Endothelial cell (in vitro differentiated cells): Measurements from ENCODE around the gene FBXL20. TPM values are rescaled to one million over a fixed set of nuclear protein-coding genes. Genes with fewer than 3 reads are reported as not detected.
A peak's percentile ranks its signal among the peaks of the same experiment; 100 is the strongest.

Experiments used
- DNase-seq: peaks from one replicate; pipeline ENCODE4 v3.0.0; 2021; ENCODE audit warnings: low spot score
- H3K27ac Mint-ChIP-seq: one replicate; pipeline ENCODE4 v1.8.0; 2021; ENCODE audit warnings: mixed read lengths, inconsistent platforms; ENCODE audit not compliant: unreplicated experiment
- H3K27me3 Mint-ChIP-seq: one replicate; pipeline ENCODE4 v1.8.0; 2021; ENCODE audit warnings: mild to moderate bottlenecking, moderate library complexity, mixed read lengths, inconsistent platforms; ENCODE audit not compliant: unreplicated experiment
- H3K36me3 Mint-ChIP-seq: one replicate; pipeline ENCODE4 v1.8.0; 2021; ENCODE audit warnings: mild to moderate bottlenecking, low read depth, mixed read lengths, inconsistent platforms; ENCODE audit not compliant: unreplicated experiment
- H3K4me1 Mint-ChIP-seq: one replicate; pipeline ENCODE4 v1.8.0; 2021; ENCODE audit warnings: mild to moderate bottlenecking, mixed read lengths, inconsistent platforms; ENCODE audit not compliant: unreplicated experiment
- H3K4me3 Mint-ChIP-seq: one replicate; pipeline ENCODE4 v1.8.0; 2021; ENCODE audit warnings: mild to moderate bottlenecking, mixed read lengths, inconsistent platforms; ENCODE audit not compliant: unreplicated experiment
- H3K9me3 Mint-ChIP-seq: one replicate; pipeline ENCODE4 v1.8.0; 2021; ENCODE audit warnings: mixed read lengths, inconsistent platforms; ENCODE audit not compliant: unreplicated experiment
- long read RNA-seq: library from polyadenylated mRNA; unstranded; transcript quantifications from one replicate; pipeline ENCODE4 v2.0.0, GENCODE V29; 2020; ENCODE audit not compliant: unreplicated experiment
- total RNA-seq: library from RNA; stranded (reverse); fragmentation: NEBNext Ultra II Directional; extraction: Animal tissue kit (Norgen Biotek cat#: 25700); gene quantifications from one replicate; pipeline ENCODE4 v1.2.1, GENCODE V29; 2021; ENCODE audit not compliant: unreplicated experiment
- TF ChIP-seq, protein P1 (sequence below): fragments of 200-600 bp; sonication (generic); IDR thresholded peaks from one replicate; pipeline ENCODE4 v1.5.0; 2021; ENCODE audit warnings: antibody characterized with exemption; ENCODE audit not compliant: unreplicated experiment

Gene FBXL20, protein sequence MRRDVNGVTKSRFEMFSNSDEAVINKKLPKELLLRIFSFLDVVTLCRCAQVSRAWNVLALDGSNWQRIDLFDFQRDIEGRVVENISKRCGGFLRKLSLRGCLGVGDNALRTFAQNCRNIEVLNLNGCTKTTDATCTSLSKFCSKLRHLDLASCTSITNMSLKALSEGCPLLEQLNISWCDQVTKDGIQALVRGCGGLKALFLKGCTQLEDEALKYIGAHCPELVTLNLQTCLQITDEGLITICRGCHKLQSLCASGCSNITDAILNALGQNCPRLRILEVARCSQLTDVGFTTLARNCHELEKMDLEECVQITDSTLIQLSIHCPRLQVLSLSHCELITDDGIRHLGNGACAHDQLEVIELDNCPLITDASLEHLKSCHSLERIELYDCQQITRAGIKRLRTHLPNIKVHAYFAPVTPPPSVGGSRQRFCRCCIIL
- total RNA-seq: 26.6 TPM
- long read RNA-seq, full-length matches to known transcripts: 4 of 6 reads
- long read RNA-seq, partial matches to known transcripts: 0 of 6 reads
- long read RNA-seq, other reads (novel, unspliced or antisense): 2 of 6 reads

DNA sequence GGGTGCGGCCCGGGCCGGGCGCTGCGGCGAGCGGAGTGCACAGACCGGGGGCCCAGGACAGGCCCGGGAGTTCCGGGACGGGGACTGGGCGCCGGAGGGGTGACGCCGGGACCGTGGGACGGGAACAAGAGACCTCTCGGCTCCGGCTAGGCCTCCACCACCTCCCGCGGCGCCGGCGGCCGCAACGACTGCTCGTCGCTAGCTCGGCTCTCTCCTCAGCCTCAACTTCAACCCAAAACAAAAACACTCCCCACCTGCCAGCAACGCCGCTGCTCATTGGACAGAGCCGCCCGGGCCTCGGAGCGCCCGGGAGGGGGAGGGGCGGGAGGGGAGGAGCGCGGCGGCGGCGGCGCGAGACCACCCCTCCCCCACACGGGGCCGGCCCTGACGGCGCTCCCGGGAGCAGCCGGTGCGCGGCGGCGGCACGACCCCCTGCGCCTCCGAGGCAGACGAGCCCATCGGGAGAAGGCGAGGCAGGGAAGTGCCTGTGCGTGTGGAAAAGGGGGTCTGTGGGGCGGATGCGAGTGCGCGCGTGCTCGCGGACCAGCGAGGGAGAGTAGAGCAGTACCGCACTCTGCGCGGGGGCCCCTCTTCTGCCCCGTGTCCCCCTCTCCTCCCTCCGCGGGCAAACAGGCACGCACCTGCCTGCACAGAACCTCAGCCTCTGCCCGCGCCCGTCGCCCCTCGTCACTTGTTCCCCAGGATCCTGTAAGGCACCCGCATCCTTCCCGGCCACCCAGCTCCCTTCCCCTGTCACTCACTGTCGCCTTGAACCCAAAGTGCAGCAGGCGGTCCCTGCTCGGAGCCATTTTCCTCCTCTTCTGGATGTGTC, at the start of gene FBXL20:
FBXL20 (minus strand) TSS at position 215 of the 832 bp plus-strand sequence. CDS start 224 bp downstream, outside the sequence.
- peaks cover 5% of the 10 kb centered on the region for H3K36me3 Mint-ChIP-seq
- H3K4me3 Mint-ChIP-seq: peak within 1 kb of the TSS; percentile 99
- H3K9me3 Mint-ChIP-seq: no peaks in the 10 kb centered on the region
- H3K27ac Mint-ChIP-seq: peak within 1 kb of the TSS; percentile 99
- H3K27me3 Mint-ChIP-seq: peaks cover 10% of the 10 kb centered on the region
- H3K4me1 Mint-ChIP-seq: peaks cover 9% of the 10 kb centered on the region
- peak; percentile 93 for DNase-seq
- TF ChIP-seq, protein P1, sequence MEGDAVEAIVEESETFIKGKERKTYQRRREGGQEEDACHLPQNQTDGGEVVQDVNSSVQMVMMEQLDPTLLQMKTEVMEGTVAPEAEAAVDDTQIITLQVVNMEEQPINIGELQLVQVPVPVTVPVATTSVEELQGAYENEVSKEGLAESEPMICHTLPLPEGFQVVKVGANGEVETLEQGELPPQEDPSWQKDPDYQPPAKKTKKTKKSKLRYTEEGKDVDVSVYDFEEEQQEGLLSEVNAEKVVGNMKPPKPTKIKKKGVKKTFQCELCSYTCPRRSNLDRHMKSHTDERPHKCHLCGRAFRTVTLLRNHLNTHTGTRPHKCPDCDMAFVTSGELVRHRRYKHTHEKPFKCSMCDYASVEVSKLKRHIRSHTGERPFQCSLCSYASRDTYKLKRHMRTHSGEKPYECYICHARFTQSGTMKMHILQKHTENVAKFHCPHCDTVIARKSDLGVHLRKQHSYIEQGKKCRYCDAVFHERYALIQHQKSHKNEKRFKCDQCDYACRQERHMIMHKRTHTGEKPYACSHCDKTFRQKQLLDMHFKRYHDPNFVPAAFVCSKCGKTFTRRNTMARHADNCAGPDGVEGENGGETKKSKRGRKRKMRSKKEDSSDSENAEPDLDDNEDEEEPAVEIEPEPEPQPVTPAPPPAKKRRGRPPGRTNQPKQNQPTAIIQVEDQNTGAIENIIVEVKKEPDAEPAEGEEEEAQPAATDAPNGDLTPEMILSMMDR: no peak

DNA sequence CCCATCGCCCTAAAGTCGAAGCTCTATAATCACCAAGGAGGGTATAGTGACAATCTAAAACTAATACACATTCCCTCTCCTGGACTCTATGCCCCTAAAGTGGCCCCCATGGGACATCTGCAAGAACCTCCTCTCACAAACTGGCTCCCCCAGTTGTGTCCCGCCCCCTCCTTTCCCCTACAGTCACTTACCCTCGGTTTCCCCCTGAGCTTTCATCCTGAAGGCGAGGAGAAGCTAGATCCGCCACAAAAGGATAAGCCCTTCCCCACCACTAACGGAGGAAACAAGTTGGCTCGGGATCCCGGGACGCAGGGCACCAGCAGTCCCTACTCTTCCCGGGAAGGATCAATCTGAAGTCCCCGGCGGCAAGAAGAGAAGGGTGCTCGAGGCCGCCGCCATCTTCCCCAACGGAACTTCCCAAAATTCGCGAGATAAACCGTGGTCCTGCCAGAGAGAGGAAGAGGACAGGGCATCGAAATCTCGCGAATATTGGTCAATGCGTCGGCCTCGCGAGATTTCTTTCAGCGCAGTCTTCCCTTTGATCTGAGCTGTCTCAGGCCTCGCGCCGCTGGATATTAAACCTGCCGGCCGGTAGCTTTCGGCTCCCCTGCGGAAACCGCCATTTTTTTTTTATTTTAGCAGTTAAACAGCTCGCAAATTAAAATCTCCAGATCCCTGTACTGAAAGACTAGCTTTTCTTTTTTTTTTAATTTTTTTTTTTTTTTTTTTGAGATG, 49.6 kb upstream of the FBXL20 start, which contains the start of gene MED1:
MED1 (minus strand) TSS at position 417 of the 735 bp plus-strand sequence; CDS start at position 216, 201 bp downstream.
- Mint-ChIP-seq H3K9me3 (no peaks in the 10 kb centered on the region), H3K27me3 (peaks cover 6% of the 10 kb centered on the region), H3K36me3 (peaks cover 4% of the 10 kb centered on the region), H3K27ac (peak within 1 kb of the TSS; percentile 97), H3K4me1 (peaks cover 11% of the 10 kb centered on the region), H3K4me3 (peak within 1 kb of the TSS; percentile 98)
- DNase-seq: peak; percentile 92
- TF ChIP-seq, protein P1: no peak

DNA sequence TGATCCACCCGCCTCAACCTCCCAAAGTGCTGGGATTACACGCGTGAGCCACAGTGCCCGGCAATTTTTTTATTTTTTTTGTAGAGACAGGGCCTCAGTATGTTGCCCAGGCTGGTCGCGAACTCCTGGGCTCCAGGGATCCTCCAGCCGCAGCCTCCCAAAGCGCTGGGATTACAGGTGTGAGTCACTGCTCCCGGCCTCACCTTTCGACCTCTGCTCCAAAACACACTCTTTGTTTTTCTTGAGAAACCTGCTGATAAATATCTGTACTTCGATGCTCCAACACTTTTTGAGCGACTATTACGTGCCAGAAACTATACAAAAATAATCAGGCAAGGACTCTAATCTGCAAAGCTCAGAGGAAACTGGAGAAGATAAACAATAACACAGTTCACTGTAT, 48.6 kb upstream of the FBXL20 start:
- Mint-ChIP-seq H3K4me3 (peak overlapping the region; percentile 98), H3K27ac (peak overlapping the region; percentile 97), H3K9me3 (no peaks in the 10 kb centered on the region), H3K27me3 (peaks cover 6% of the 10 kb centered on the region), H3K4me1 (peaks cover 11% of the 10 kb centered on the region), H3K36me3 (peaks cover 4% of the 10 kb centered on the region)
- TF ChIP-seq, protein P1: no peak
- DNase-seq: no peak

DNA sequence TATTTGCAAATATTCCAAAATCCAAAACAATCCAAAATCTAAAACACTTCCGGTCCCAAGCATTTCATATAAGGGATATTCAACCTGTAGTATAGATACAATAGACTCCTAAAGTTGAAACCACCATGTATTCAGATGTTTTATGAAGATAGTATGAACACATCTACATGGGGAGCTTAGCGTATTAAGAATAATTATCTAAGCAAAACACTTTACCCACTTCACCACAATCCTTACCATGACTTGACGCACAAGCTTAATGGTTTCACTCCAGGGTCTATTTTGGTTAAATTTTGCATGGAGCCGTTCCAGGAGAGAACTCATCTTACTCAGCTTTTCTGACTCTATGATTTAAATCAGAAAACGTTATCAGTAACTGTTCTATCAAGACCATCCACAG, 46.1 kb upstream of the FBXL20 start:
- Mint-ChIP-seq H3K36me3 (peaks cover 13% of the 10 kb centered on the region), H3K9me3 (no peaks in the 10 kb centered on the region), H3K27ac (no peak overlapping the region), H3K4me1 (peaks cover 11% of the 10 kb centered on the region), H3K4me3 (peak overlapping the region; percentile 7), H3K27me3 (peaks cover 6% of the 10 kb centered on the region)
- DNase-seq: no peak
- TF ChIP-seq, protein P1: no peak
